ENCODE measurements around the gene SLCO4A1. TPM values are rescaled to one million over a fixed set of nuclear protein-coding genes. Genes with fewer than 3 reads are reported as not detected.

The SLCO4A1 gene
- total and polyA plus RNA-seq, 2 donors (not counting 1 experiment from before 2014, with no cell fraction given) = 2.1 to 79.5 TPM

GRCh38 chr20:62644044-62644795 is 1.9 kb downstream of the SLCO4A1 start:
- Mint-ChIP-seq H3K9me3 (ENCODE audit: insufficient read depth) (no peaks in the 10 kb centered on the region), H3K27ac (peak overlapping the region; percentile 26), H3K27me3 (no peaks in the 10 kb centered on the region), H3K4me3 (peak overlapping the region; percentile 89), H3K4me1 (peaks cover 53% of the 10 kb centered on the region)
- POLR2A ChIA-PET = interaction anchor here (1.3 to 3.0 kb wide), 4 partner anchors 20 to 150 kb away, joined by 3 to 20 read pairs (median 12); no protein-coding TSS in a partner anchor
- intact Hi-C loops (cut with micrococcal nuclease) = loop anchor here (10.0 kb wide), 1 partner anchor 339 kb away; the partner anchor contains the start of gene ADRM1
- Histone ChIP-seq H3K4me1 (ENCODE audit: control insufficient read depth in 2 of 2, insufficient read depth in 2 of 2, low read length in 2 of 2) (peaks cover 46 to 60% of the 10 kb centered on the region in 2 donors), H3K79me2 (ENCODE audit: control insufficient read depth, insufficient read depth, low read length) (peaks cover 60% of the 10 kb centered on the region), H3K27ac (ENCODE audit: low read length in 2 of 2) (no peak overlapping the region), H3K36me3 (replicated peaks in 1 of 2; ENCODE audit: control extremely low read depth in 1 of 2, control insufficient read depth in 1 of 2, extremely low read depth in 1 of 2, insufficient read depth in 2 of 2, low read length in 1 of 2) (no peaks in the 10 kb centered on the region), H3K9me3 (ENCODE audit: control extremely low read depth in 1 of 3, control insufficient read depth in 2 of 3, insufficient read depth in 1 of 3, low read length in 2 of 3) (no peaks in the 10 kb centered on the region), H2AFZ (ENCODE audit: insufficient read depth, low read depth, low read length, poor library complexity, severe bottlenecking) (no peak overlapping the region), H3K4me3 (ENCODE audit: control extremely low read depth in 1 of 5, extremely low read depth in 1 of 5, insufficient read depth in 1 of 5, low read depth in 2 of 5, low read length in 4 of 5) (no peak overlapping the region), H3K4me2 (replicated peaks; ENCODE audit: low read depth, low read length, poor library complexity, severe bottlenecking) (peak overlapping the region; percentile 24), H3K9ac (ENCODE audit: low read length) (no peak overlapping the region), H4K20me1 (ENCODE audit: control insufficient read depth, insufficient read depth, low read length, poor library complexity, severe bottlenecking) (peaks cover 31% of the 10 kb centered on the region), H3K27me3 (replicated peaks in 1 of 4; ENCODE audit: control extremely low read depth in 1 of 4, control insufficient read depth in 3 of 4, insufficient read depth in 4 of 4, low read length in 3 of 4) (peaks cover 0 to 3% (median 0%) of the 10 kb centered on the region in 4 experiments)
- TF ChIP-seq EZH2 (IDR thresholded peaks at IDR 0.05; ENCODE audit: borderline replicate concordance, insufficient read depth, low read depth, low read length, poor library complexity, severe bottlenecking) = no peak
- TF ChIP-seq CTCF (IDR thresholded peaks at IDR 0.05) = no peak
- ATAC-seq (ENCODE audit: low read depth) = no peak
- DNase-seq = no peak
- WGBS (ENCODE audit: insufficient coverage) = 88% methylated on average over 23 of the region's 23 CpGs
- CTCF ChIA-PET = interaction anchor here (2.7 to 6.3 kb wide), 3 partner anchors 7 to 164 kb away, joined by 11 to 58 read pairs (median 18); no protein-coding TSS in a partner anchor

Measured in B cell (primary cell).